CD4-positive, alpha-beta T cell treated with Interleukin-17A for 1 hour (primary cell): ENCODE results near the gene SLC44A4.

ENCODE experiments used
- DNase-seq: peaks from one replicate; pipeline ENCODE4 v3.0.0-alpha.2; 2020

Gene SLC44A4

DNA sequence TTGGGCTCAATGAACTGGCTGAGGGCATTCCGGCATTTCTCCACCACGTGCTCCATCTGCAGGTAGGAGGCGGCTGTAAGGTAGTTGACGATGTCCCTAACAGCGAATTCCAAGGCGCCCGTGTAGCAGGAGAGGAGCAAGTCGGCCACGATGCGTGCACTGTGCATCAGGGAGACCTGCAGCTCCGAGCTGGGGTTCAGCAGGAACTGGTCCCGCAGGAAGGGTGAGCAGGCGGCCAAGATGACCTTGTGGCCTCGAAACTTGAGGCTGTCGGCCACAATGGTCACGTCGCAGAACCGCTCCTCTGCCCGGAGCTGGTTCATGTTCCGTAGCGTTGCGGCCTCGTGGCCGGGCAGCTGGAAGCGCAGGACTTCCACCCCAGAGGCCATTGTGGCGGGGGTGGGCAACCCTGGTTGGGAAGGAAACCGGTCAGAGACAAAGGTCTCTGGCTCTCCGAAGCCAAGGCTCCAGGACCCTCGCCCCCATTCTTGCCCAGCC is 22.2 kb upstream of the SLC44A4 start:
- DNase-seq = no peak

DNA sequence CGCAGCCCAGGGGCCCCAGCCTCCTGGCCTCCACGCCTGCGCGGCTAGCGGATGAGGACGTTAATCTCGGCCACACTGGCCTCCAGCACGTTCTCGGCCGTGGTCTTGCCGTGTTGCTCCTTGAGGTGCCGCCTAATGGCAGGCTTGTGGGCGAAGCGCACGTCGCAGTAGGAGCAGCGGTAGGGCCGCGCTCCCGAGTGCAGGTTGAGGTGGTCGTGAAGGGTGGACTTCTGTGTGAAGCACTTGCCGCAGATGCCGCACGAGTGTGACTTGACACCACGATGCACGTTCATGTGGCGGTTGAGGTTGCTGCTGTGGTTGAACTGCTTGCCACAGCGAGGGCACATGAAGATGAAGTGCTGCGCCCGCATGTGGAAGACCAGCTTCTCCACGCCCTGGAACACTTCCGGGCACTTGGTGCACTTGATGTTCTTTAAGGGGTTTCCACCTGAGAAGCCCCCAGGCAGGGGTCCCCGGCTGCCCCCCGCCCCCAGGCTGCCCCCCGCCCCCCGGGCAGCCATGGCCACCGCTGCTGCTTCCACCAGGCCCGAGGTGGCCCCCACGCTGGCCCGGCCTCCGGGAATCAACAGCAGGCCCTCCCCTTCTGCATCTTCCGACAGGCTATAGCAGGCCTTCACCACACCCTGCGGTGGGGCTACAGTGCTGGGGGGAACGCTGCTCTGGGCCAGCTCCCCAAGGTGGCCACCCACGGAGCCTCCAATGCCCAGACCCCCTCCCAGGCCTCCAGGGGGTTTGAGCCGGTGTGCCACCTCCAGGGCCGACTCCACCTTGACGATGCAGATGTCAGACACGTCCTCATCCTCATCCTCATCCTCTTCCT is 21.3 kb upstream of the SLC44A4 start:
- peak; percentile 37 for DNase-seq

DNA sequence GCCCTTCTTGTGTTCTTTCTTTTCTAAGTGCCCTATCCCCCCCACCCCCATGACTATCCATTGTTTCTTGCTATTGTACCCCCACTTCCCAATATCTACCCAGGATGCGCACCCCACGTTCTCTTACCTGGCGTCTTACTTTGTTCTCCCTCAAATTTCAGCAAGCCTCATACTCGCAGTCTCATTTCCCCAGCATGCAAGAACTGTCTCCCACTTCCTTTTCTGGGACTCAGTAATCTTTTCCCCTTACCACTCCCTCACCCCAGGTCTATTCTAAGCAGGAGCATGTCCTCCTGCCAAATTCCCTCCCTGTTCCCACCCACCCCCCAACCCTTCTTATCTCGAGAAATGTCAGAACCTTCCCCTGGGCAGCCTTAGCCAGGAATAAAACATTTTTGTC is 20.4 kb upstream of the SLC44A4 start:
- no peak for DNase-seq

DNA sequence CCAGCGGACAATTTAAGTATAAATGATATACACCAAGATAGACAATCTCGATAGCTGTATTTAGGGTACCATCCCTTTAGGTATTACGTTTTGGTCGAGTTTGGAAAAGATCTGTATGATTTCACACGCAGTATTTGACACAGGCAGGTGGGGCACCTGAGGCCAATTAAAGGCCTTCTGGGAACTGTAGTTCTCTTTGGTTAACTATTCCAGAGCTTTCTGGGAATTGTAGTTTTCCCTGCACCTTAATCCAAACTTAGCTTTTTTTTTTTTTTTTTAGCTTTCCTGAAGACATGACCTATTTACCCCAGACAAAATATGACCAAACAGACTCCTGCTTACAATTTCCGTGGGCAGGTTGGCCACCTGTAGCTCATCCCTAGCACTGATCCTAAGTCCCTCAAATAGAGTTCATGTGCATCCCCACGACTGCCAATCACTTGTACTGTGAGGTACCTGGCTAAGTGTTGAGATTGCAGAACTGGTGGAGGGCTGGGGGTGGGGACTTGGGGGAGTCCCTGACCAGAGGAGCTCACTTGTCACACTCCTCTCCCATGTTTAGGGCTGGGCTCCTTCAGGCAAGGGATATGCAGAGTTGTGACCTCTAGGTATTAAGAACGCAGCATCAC is 19.7 kb upstream of the SLC44A4 start:
- DNase-seq = peak; percentile 73

DNA sequence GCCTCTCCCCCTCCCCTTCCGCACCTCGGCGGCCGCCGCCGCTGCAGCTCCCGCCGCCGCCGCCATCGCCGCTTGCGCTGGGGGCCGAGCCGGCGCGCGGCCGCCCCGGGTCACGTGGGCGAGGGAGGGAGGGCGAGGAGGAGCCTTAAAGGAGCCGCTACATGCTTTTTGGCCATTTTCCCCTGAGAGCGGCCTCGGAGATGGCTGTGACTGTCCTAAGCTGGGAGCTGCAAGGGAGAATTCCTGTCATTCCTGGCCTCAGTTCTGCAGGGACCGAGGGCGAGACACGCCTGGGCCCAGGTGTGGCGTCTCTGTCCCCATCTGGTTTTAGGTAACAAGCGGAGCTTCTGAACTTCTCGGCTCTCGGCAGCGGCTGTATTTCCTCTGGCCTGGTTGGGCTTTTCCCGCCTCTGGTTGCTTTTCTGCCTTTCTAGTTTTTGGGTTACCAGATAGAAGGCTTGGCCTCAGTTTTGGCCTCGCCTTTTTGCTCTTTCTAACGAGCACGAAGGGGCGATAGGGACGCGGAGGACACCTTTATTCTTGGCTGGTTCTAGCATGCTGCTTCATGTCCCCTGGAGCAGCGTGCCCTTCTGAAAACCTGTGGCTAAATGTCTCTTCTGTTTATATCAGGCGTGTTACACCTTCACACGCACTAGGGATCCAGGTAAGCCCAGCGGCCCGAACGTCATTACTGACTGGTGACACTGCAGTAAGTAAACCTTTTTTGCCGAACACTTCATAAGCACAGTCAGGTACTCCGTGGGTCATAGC is 19.0 kb upstream of the SLC44A4 start, which contains the start of gene EHMT2:
Gene EHMT2, minus strand, starts transcription at position 87 of the 771 bp plus-strand sequence. Its CDS starts 21 bp downstream, at position 66.
- DNase-seq = peak; percentile 86

DNA sequence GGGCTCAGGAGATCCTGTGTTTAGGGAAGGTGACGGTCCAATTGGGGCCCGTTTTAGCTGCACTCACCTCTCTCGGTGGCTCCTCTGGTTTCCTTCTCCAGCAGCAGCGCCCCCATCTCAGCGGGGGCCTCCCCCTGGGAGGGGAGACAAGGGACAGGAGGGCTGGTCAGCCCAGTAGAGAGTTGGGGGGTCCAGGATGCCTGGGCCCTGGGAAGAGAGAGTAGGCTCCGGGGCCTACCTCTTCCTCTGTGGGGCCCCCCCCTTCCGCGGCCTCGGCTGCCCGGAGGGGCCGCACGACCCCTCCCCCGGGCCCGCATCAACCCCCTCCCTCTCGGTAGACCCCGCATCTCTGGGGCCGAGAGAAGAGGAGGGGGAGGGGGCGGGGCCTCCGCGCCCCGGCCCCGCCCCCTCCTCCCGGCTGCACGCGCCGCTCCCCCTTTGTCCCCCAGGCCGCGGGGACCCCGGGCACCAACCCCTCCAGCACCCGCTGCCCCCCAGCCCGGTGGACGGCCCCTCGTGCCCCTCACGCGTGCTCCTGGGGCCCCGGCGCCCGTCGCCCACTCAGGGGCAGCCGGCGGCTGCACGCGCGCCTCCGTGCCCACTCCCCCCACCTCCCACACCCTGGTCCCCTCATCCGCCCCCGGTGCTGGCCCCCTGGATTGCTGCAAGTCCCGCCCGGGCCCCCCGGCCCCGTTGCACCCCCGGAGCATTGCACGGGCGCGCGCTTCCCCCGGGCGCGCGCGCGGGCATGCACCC is 18.2 kb upstream of the SLC44A4 start:
- peak; percentile 16 for DNase-seq

DNA sequence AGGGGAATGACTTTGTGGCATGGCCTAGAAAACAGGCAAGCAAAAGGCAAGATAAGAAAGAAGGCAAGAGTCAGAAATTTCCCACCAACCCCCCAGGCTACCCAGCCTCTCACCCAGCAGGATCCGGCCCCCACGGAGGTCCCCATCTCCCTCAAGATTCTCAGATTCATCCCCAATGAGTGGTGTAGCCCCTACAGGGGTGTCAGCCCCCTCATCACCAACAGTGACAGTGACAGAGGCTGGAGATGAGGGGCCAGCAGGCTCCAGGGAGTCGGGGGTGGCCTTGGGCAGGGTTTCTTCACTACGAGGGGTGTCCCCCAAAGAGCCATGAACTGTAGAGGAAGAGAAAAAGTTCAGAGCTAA is 17.7 kb upstream of the SLC44A4 start:
- DNase-seq = no peak

DNA sequence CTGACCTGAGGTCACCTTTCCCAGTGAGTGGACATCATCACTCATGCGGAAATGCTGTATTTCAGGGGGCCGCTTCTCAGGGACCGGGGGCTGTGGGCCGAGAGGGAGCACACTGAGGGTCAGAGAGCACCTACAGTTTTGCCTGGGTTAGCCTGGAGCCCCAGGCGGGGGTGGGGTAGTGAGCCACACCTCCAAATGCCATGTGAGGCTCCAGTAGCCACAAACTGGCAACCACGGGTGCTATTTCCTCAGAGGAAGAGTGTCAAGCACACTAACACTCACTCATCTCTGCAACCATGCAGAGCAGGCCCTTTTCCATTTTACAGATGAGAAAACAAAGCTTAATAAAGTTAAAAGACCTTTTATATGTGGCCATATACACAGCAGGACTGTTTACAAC is 14.0 kb upstream of the SLC44A4 start:
- DNase-seq = no peak

DNA sequence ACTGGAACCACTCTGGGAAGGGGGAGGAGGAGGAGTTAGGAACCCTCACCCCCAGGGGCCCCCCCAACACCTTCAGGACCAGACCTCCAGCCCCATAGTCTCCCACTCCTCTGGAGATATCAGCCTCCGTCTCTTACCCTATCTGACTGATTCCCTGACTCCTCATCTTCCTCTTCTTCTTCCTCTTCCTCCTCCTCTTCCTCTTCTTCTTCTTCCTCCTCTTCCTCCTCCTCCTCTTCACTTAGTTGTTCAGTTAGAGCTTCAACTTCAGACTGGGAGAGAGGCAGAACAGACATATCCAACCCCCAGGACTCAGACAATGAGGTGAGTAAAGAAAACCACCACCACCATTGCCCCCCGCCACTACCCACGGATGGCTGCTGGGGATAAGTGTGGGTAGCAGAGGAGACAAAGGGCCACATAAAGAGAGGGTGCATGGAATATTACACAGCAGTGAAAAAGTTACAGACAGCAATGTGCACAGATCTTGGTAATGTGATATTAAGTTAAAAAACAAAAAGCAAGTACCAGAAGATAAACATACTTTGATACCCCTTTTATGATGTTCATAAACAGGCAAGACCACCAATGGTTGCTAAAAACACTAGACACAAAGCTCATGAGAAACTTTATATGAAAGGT is 10.7 kb upstream of the SLC44A4 start:
- DNase-seq = no peak

DNA sequence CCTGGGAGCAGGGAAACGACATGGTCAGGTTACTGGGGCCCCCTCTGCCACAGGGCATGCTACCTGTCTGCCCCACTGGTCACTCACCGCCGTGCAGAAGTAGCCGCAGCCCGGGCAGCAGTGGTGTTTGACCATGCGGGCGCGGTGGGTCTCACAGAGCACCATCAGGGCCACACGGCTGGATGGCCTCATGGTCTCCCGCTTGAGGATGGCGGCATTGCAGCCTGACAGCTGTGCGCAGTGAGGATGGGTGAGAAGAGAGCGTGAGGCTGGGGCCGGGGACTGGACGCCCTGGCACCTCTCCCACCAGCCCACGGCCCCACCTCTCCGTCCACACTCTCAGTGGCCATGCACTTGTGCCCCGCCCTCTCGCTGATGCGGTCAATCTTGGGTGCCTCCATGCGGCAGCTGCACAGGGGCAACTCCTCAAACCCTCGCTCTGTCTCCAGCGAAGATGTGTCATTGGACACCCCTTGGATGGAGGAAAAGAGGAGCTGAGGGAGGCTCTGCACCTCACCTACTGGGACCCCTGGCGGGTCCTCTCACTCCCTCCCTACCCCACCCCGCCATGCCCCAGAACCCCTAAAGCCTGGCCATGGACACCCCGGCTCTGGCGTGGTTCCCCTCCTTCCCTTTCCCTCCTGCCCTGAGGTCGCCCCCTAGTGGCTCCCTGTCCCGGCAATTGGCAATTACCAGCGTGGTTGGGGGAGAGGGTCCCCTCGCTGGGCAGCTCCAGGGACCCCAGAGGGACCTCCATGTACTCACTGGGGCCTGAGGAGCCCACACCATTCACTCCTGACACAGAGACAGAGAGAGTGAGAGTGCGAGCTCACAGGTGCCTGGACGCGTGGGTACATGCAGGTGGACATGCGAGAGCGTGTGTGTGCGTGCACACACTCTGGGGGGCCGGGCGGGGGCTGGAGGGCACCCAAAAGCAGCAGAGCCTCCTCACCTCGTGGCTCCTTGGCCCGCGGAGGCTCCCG is 9.8 kb upstream of the SLC44A4 start:
- peak; percentile 50 for DNase-seq

DNA sequence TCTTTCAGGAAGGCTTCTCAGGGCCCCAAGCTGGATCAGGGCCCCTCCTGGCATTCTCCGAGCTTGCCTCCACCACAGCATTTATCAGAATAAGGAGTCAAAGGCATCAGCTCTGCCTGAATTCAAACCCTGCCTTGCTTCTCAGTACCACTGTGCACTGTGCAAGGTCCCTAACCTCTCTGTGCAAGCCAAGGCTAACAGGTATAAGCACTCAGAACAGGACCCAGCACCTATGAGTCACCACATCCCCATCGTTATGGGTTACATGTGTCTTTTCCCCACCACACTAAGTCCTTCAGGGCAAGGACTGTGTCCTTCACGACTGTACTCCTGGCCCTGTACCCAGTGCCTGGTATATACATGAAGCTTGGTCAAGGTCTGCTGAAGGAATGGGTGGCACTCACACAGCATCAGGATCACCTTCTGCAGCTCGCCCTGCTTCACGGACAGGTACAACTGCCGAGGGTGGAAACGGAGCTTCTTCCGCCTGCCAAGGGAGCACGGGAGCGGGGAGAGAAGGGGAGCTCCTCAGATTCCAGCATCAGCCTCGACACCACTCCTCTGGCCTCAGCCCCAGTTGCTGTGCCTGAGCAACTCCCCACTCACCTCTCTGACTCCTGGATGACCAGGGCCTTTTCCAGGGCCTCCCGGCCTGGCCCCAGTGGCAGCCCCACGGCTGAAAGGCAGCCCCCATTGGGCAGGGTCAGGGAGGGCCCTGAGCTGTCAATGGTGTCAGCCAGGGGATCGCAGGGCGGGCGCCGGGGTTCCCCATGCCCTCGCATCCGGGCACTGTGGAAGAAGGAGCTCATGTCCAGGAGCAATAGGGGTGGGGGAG is 8.6 kb upstream of the SLC44A4 start:
- DNase-seq = no peak

DNA sequence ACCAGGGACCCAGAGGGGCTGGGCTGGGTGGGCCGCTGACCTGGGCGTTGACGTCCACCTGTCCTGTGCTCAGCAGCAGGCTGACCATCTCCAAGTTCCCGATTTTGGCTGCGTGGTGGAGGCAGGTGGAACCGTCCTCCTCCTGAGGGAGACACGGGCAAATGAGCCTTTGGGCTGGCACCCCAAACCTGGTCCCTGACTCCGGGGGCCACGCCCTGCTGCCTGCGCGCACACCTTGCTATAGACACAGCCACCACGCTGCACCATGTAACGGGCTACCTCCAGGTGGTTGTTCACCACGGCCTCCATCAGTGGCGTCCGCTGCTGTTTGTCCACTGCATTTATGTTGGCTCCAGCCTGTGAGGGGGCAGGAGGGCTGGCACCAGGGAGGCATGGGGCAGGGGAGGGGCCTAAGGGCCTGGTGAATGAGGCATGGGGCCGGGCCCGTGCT is 7.8 kb upstream of the SLC44A4 start:
- DNase-seq = no peak

DNA sequence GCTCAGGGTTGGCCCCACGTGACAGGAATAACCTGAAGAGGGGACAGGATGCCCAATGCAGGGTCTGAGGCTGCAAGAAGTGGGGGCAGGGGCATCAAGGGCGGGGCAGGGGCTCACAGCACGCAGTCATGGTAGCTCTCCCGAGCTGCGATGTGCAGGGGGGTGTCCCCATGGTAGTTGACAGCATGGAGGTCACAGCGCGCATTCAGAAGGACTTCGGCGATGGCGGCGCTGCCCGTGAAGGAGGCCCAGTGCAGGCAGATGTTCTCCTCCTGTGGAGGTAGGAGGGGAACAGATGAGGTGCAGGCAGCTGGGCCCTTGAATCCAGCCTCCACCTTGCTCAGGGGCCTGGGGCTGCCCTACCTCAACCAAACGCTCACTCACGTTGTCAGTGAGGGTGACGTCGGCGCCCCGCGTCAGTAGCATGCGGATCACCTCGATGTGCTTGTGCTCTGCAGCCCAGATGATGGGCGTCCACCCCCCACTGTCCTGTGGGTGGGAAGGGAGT is 5.8 kb upstream of the SLC44A4 start:
- DNase-seq = no peak

DNA sequence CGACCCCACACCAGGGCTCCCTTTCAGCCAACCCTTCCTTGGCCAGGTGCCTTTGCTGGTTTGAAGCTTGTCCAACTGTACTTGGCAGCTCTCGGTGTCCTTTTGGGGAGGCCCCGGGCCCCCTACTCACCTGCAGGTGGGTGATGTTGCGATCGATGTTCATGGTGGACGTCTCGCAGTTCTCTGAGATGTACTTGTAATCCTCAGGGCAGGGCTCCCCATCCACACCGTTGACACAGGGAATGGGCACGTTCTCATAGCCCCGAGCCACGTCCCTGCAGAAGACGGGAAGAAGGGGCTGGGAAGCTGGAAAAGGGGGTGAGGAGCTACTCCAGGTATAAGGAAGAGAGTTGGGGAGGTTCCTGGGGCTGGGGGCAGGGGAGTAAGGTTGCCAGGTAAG is 4.9 kb upstream of the SLC44A4 start:
- no peak for DNase-seq

DNA sequence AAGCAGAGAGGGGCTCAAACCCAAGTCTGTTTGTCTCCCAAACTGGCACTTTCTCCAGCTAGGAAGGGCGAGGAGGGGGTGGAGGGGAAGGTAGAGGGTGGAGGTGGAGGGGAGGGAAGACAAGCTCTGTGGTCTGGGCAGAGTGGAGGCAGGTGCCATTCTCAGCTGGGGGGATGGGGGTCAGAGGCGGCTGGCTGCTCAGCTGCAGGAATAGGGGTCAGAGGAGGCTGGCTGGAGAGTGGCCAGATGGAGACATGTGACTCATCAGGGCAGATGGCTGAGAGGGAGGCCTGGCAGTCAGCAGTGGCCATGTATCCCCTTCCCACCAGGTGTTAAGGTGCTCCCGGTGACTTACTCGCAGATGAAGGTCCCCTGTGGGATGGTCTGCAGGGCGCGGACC is 3.5 kb upstream of the SLC44A4 start:
- DNase-seq = no peak

DNA sequence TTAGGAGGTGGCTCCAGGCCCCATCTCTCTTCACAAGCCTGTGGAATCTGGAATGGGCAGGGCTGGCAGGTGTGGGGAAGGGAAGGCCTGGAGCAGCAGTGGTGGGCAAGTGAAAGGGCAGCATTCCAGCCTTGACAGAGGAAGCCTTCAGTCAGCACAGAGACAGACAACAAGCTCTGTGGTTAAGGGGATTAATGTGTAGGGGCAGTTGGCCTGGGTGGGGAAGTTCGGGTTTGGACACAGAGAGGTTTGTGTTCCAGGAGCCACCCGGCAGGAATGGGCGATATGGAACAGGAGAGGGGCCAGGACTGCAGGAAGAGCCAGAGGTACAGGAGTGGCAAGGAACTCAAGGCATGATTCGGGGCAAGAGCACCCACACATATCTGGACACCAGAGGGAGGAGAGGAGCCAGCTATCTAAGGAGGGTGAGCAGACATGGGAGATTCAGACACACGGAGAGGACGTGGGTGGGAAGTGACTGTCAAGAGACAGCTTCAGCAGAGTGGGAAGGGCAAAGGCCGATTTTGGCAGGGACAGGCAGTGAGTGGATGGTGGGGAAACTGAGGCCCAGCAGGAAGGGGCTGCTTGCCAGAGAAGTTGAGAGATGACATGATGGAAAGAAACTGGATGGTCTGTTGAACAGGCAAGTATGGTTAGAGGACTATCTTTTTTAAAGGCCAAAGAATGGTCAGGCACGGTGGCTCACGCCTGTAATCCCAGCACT is 2.5 kb upstream of the SLC44A4 start:
- DNase-seq = no peak

DNA sequence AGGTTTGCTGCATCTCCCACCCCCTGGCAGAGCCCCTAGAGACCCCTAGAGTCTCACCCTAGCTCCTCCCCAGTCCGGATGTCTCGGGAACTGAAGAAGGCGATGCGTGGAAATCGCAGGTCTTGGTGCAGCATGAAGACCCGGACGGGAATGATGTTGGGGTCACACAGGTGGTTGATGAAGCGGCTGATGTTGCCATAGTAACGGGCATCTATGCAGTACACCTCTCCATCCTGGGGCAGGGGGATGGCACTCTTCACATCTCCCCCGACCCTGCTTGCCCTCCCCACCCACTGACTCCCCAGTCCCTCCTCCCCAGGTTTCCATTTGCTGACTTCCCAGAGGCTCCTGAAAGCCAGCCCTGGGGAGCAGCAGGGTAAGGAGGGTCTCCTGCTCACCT is 1.8 kb upstream of the SLC44A4 start:
- no peak for DNase-seq

DNA sequence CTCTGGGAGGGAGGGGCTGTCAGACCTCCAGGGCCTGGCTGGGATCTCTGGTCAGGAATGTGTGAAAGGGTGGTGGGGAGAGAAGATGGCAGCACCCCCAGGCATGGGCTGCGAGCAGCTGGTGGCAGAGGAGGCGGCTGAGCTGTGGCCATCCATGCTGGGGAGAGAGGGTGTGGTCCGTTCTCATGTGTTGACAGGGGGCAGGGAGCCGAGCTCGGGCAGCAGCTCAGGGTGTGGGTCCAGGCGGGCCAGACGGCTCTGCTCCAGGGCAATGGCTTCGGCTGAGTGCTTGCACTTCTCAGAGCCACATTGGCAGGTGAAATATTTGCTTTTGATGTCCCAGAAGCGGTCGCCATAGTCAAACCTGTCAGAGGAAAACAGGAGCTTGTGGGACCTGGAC is 1.1 kb upstream of the SLC44A4 start:
- no peak for DNase-seq

DNA sequence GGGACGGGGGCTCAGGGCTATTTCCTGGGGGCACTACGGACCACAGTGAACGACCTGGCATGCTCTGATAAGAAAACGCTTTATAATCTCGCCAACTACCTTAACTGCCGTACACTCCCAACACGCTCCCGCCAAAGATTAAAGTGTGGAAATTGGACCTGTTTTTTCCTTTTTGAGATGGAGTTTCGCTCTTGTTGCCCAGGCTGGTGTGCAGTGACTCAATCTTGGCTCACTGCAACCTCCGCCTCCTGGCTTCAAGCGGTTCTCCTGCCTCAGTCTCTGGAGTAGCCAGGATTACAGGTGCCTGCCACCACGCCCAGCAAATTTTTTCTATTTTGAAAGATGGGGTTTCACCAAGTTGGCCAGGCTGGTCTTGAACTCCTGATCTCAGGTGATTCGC is 346 bp upstream of the SLC44A4 start:
- DNase-seq = no peak
